Neutrophil (primary cell): ENCODE data around the gene CHD1L.
"Not testable (repeated sequence)": the region's sequence is repeated elsewhere in the genome, so short reads cannot be mapped to it uniquely, and the experiment has no call there.

Source experiments
- H3K27ac ChIP-seq: fragments of 200-600 bp; sonication (generic); 2 replicates; pipeline ENCODE4 v1.5.1; 2016; ENCODE audit warnings: mild to moderate bottlenecking, moderate library complexity
- H3K27me3 ChIP-seq: fragments of 200-600 bp; sonication (generic); 2 replicates; pipeline ENCODE4 v1.6.0; 2016; ENCODE audit warnings: mild to moderate bottlenecking
- H3K36me3 ChIP-seq: fragments of 200-600 bp; sonication (generic); 2 replicates; pipeline ENCODE4 v1.5.1; 2017
- H3K4me1 ChIP-seq, 2 experiments: fragments of 200-600 bp in 1 of 2; sonication (generic) in 1 of 2; 1 replicate in 1 of 2; 2 replicates in 1 of 2; pipeline versions ENCODE4 v1.5.1 to v1.6.1; 2013 to 2016; ENCODE audit warnings: low read depth in 1 of 2, low read length in 1 of 2, mild to moderate bottlenecking in 1 of 2, moderate library complexity in 1 of 2; ENCODE audit not compliant: control insufficient read depth in 1 of 2, insufficient read depth in 1 of 2
- H3K4me3 ChIP-seq, 2 experiments: fragments of 200-600 bp in 1 of 2; sonication (generic) in 1 of 2; 1 replicate in 1 of 2; 2 replicates in 1 of 2; pipeline ENCODE4 v1.5.1; 2013 to 2016; ENCODE audit warnings: low read depth in 1 of 2, low read length in 1 of 2, mild to moderate bottlenecking in 1 of 2, moderate library complexity in 1 of 2
- H3K9me3 ChIP-seq: fragments of 200-600 bp; sonication (generic); 2 replicates; pipeline ENCODE4 v1.5.1; 2016
- CTCF ChIP-seq: fragments of 200-600 bp; sonication (generic); IDR thresholded peaks from 2 replicates; pipeline ENCODE4 v1.5.1; 2016; ENCODE audit warnings: antibody characterized with exemption

CHD1L gene

GRCh38 chr1:147217141-147217540 is 25.3 kb upstream of the CHD1L start:
- Histone ChIP-seq H3K4me1 (peaks cover 5 to 12% of the 10 kb centered on the region in 2 experiments), H3K27me3 (no peaks in the 10 kb centered on the region), H3K36me3 (no peaks in the 10 kb centered on the region), H3K9me3 (no peaks in the 10 kb centered on the region), H3K4me3 (no peak overlapping the region), H3K27ac (no peak overlapping the region)
- no peak for TF ChIP-seq CTCF

GRCh38 chr1:147218606-147219005 is 23.9 kb upstream of the CHD1L start:
- Histone ChIP-seq H3K4me1 (peaks cover 5 to 12% of the 10 kb centered on the region in 2 experiments), H3K27me3 (no peaks in the 10 kb centered on the region), H3K4me3 (no peak overlapping the region), H3K36me3 (no peaks in the 10 kb centered on the region), H3K27ac (no peak overlapping the region), H3K9me3 (no peaks in the 10 kb centered on the region)
- TF ChIP-seq CTCF, result no peak

- H3K4me3 ChIP-seq, result no peak overlapping the region
- no peaks in the 10 kb centered on the region for H3K9me3 ChIP-seq
- no peaks in the 10 kb centered on the region for H3K36me3 ChIP-seq
- TF ChIP-seq CTCF, result no peak
- H3K4me1 ChIP-seq, result peaks cover 13 to 14% of the 10 kb centered on the region in 2 experiments
- no peaks in the 10 kb centered on the region for H3K27me3 ChIP-seq
- H3K27ac ChIP-seq, result no peak overlapping the region
Measured at GRCh38 chr1:147223740-147224615, 18.5 kb upstream of the CHD1L start.

- Histone ChIP-seq H3K36me3 (no peaks in the 10 kb centered on the region), H3K27ac (peak within 1 kb of the TSS; percentile 73), H3K27me3 (no peaks in the 10 kb centered on the region), H3K4me3 (peak within 1 kb of the TSS; percentile 57 to 68), H3K9me3 (no peaks in the 10 kb centered on the region), H3K4me1 (peaks cover 9 to 13% of the 10 kb centered on the region in 2 experiments)
- peak; percentile 10 for TF ChIP-seq CTCF
Measured at GRCh38 chr1:147225193-147225730, 17.2 kb upstream of the CHD1L start, which contains the start of gene FMO5. Gene FMO5, minus strand, starts transcription at chr1:147225339. Its CDS starts 310 bp downstream, at chr1:147225029.

- H3K27ac ChIP-seq, H3K27me3 ChIP-seq, H3K4me1 ChIP-seq, H3K9me3 ChIP-seq, H3K36me3 ChIP-seq, H3K4me3 ChIP-seq: not testable (repeated sequence)
Measured at GRCh38 chr1:147231032-147231431, 11.5 kb upstream of the CHD1L start.

- H3K9me3 ChIP-seq, H3K27ac ChIP-seq, H3K36me3 ChIP-seq, H3K4me3 ChIP-seq, H3K27me3 ChIP-seq, H3K4me1 ChIP-seq: not testable (repeated sequence)
Measured at GRCh38 chr1:147233903-147234302, 8.6 kb upstream of the CHD1L start.
